ENCODE measurements around the gene NPTX1.

The NPTX1 gene

DNA sequence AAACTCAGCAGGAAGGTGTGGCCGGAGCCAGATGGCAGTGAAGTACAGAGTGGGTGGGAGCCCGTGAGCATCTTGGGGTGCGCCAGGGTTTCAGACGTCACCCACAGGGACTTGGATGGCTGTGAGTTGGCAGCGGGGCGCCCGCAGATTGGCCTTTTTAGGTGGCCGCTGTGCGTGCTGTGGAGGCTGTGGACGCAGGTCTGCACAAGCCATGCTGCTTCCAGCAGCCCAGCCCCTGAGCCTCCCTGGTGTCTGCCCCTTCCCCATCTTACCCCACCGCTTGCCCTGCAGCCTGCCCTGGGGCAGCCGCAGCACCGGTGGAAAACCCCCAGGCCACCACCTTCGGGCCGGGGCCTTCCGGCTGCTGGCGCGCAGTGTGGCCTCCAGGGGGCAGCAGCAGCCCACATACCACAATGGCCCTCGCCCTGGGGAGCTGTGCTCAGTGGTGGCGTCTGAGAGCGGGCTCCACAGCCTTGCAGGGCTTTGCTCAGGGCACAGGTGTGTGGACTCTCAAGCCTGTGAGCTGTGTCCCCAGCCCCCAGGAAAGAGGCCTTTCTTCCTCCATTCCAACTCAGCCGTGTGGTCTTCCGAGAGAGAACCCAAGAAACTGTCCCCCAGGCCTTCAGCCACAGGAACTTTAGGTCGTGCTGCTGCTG is 49.6 kb downstream of the NPTX1 start:
- TF ChIP-seq TAF1 (IDR thresholded peaks at IDR 0.05; ENCODE audit: borderline replicate concordance, low read depth, low read length), result no peak
- no peak for TF ChIP-seq POLR2AphosphoS5 (IDR thresholded peaks at IDR 0.05; ENCODE audit: low read depth, low read length)
- TF ChIP-seq POLR2A (IDR thresholded peaks at IDR 0.05; ENCODE audit: low read depth, low read length), result no peak
- DNase-seq (ENCODE audit: insufficient read length) (peak; percentile 98), FAIRE-seq (peak; percentile 98)

DNA sequence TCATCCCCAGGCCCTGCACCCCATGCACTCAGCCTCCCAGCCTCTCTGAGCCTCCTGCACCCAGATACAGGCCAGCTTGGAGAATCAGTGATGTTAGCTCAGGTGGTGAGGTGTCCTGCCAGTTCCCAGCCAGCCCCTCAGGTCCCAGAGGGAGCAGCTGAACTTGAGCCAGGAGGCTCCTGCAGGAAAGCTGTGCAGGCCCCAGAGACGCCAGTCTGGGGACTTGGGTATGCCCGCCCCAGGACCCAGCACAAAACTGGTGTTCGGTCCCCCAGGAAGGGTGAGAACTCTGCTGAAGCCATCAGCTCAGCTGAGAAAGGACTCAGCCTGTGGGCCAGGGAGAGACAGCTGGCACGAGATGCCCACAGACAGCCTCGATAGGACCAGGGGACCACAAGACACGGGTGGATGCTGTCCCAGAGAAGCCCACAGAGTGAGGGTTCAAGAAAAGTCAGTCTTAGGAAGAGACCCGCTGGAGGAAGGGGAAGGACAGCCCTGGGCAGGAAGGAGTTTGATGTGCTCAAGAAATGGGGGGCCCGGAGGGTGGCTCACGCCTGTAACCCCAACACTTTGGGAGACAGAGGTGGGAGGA is 50.5 kb downstream of the NPTX1 start:
- no peak for DNase-seq (ENCODE audit: insufficient read length)
- TF ChIP-seq POLR2A (IDR thresholded peaks at IDR 0.05; ENCODE audit: low read depth, low read length) (no peak), POLR2AphosphoS5 (IDR thresholded peaks at IDR 0.05; ENCODE audit: low read depth, low read length) (no peak), TAF1 (IDR thresholded peaks at IDR 0.05; ENCODE audit: borderline replicate concordance, low read depth, low read length) (no peak)
- no peak for FAIRE-seq

DNA sequence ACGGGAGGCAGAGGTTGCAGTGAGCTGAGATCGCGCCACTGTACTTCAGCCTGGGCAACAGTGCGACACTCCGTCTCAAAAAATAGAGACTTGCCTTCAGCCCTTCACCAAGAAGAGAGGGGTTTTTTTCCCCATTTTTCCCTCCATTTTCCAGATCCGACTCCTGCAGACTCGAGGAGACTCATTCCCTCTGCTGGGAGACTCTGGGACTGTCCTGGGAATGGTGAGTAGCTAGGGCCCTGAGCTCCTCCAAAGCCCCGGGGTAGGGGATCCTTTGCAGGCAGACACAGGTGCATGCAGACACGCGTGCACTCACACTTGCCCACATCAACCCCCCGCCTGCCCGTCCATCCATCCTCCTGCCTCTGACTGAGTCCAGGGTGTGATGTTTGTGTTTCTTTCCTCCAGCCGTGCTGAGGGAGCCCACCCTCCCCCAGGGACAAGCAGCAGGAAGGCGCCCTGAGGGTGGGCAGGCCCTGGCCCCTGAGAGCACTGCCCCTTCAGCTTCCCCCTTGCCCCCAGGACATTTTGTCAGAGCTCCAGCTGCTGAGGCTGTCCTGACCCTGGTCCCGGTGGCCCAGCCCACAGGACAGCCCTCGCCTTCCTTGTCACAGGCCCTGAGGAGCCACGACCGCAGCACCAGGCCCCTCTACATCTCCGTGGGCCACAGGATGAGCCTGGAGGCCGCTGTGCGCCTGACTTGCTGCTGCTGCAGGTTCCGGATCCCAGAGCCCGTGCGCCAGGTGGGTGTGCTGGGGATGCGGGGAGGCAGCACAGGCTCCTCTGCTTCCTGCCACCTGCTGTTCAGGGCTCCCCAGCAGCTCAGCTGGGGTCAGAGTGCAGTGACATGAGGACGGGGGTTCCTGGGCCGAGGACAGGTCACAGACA is 51.3 kb downstream of the NPTX1 start:
- DNase-seq (ENCODE audit: insufficient read length) (peak; percentile 27), FAIRE-seq (no peak)
- TF ChIP-seq TAF1 (IDR thresholded peaks at IDR 0.05; ENCODE audit: borderline replicate concordance, low read depth, low read length), result no peak
- TF ChIP-seq POLR2AphosphoS5 (IDR thresholded peaks at IDR 0.05; ENCODE audit: low read depth, low read length), result no peak
- TF ChIP-seq POLR2A (IDR thresholded peaks at IDR 0.05; ENCODE audit: low read depth, low read length), result no peak

DNA sequence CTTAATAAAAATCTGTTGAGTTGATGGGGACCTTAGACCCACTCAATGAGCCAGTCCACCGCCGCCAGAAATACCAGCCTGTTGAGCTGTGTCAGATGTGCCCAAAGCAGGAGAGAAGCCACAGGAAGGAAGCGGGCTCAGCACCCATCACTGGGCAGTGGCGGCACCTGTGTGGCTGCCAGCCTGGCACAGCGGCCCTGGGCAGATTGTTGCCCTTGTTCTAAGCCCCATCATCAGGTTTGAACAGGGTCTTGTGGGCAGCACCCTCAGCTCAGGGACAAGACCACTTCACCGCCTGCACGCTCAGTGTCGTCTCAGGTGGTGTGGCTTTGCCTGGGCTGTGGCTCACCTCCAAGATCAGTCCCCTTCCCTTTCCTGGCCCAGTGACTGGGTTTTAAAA is 52.1 kb downstream of the NPTX1 start:
- DNase-seq (ENCODE audit: insufficient read length), result peak; percentile 11
- no peak for FAIRE-seq

DNA sequence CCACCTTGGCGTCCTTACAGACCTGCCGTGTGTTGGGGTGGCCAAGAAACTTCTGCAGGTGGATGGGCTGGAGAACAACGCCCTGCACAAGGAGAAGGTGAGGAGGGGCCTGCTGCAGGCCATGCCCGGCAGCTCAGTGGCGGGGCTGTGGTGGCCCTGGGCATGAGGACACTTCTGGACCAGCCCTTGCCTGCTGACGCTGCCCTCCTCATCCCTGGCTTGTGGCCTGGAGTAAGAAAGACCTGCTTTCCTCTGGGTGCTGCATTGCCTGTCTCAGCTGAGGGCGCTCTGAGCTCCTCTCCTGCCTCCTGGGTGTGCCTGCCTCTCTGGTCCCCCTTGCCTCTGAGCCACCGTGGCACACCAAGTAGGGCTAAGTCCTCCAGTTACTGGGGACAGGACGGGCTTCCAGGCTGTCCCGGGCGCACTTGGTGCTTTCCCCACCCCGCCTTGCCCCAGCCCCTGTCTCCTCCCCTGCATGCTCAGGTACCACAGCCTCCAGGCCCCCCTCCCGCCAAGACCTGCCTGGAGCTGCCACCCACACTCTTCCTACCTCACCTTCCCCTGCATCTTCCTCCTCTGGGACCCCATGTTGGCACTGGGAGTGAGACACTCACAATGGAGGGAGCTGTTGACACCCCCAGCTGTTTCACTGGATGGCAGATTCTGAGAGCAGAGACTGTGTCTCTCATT is 52.7 kb downstream of the NPTX1 start:
- DNase-seq (ENCODE audit: insufficient read length) (peak; percentile 21), FAIRE-seq (no peak)
- TF ChIP-seq POLR2AphosphoS5 (IDR thresholded peaks at IDR 0.05; ENCODE audit: low read depth, low read length) (no peak), TAF1 (IDR thresholded peaks at IDR 0.05; ENCODE audit: borderline replicate concordance, low read depth, low read length) (no peak), POLR2A (IDR thresholded peaks at IDR 0.05; ENCODE audit: low read depth, low read length) (no peak)

More for the DNA sequence above, 52.1 kb downstream of the NPTX1 start:
- TF ChIP-seq POLR2A (IDR thresholded peaks at IDR 0.05; ENCODE audit: low read depth, low read length) (no peak), TAF1 (IDR thresholded peaks at IDR 0.05; ENCODE audit: borderline replicate concordance, low read depth, low read length) (no peak), POLR2AphosphoS5 (IDR thresholded peaks at IDR 0.05; ENCODE audit: low read depth, low read length) (no peak)

DNA sequence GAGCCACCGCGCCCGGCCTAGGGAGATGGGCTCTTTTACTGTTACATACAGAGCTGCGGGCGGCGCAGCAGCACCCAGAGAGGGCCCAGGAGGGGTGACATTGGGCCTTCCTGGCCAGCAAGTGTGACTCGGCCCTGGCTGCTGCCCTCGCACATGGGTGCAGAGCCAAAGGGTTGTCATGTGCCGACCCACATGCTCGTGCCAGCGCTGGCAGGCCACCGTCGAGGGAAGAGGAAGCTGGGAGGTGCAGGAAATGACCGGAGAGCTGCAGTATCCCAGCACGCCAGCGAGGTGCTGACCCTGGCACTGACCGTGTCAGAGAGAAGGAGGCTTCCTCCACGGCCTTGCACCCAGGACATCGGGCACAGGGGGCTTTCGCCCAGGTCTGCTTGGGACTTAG is 53.4 kb downstream of the NPTX1 start:
- DNase-seq (ENCODE audit: insufficient read length) (peak; percentile 14), FAIRE-seq (no peak)
- no peak for TF ChIP-seq POLR2AphosphoS5 (IDR thresholded peaks at IDR 0.05; ENCODE audit: low read depth, low read length)
- TF ChIP-seq POLR2A (IDR thresholded peaks at IDR 0.05; ENCODE audit: low read depth, low read length), result no peak

DNA sequence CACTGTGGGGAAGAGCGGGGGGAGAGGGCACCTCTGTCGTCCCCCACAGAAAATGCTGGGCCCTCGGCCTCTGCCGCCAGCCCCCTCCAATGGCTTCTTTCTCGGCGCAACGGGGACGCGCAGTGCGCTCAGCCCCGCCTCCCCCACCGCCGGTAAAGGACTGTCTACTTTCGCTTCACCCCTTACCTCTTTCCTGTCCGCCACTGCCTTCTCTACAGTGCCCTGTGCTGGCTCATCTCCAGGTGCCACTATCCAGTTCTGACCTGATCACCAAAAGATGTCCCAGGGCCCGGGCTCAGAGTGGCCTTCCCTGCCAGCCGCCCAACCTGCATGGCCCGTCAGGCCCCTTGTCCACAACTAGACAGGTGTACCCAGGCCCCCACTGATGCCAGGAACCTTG is 54.1 kb downstream of the NPTX1 start:
- FAIRE-seq, result no peak
- TF ChIP-seq POLR2A (IDR thresholded peaks at IDR 0.05; ENCODE audit: low read depth, low read length), result no peak
- no peak for TF ChIP-seq POLR2AphosphoS5 (IDR thresholded peaks at IDR 0.05; ENCODE audit: low read depth, low read length)
- no peak for TF ChIP-seq TAF1 (IDR thresholded peaks at IDR 0.05; ENCODE audit: borderline replicate concordance, low read depth, low read length)
- peak; percentile 15 for DNase-seq (ENCODE audit: insufficient read length)

DNA sequence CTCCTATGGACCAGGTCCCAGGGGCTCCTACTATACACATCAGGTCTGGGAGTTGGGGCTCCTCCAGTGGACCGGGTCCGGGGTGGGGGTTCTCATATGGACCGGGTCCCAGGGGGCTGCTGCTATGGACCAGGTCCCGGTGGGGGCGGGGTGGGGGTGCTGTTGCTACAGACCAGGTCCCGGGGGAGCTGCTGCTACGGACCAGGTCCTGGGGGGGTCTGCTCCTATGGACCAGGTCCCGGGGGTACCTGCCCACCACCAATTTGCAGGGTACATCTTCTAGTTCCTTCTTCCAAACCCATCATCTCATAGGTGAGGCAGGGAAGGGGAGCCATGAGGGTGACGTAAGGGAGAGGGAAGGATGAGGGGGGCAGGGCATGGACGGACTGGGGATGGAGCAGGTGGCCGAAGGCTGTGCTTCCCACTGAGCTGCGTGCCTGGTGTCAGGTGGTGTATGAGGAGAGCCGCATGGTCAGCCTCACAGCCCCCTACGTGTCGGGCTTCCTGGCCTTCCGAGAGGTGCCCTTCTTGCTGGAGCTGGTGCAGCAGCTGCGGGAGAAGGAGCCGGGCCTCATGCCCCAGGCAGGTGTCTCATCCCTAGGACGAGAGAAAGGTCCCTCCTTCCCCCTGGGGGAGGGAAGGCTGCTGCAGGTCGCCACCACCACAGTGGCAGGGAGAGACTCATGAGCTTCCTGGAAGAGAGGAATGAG is 54.9 kb downstream of the NPTX1 start:
- FAIRE-seq (no peak), DNase-seq (ENCODE audit: insufficient read length) (peak; percentile 6)
- TF ChIP-seq POLR2A (IDR thresholded peaks at IDR 0.05; ENCODE audit: low read depth, low read length), result no peak

DNA sequence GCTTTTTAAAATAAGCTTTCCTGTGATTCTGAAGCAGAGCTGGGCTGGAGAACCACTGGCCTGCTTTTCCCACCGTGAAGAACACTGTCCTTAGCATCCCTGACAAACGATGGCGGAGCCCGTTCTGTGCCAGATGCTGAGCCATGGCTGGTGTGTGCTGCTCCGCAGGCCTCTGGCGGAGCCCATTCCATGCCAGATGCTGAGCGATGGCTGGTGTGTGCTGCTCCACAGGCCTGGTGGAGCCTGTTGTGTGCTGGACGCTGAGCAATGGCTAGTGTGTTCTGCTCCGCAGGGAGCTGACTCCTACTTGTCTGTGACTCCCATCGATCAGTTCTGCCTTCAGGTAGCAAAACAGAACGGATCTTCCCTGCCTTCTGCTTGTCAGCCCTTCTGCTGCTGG is 57.2 kb downstream of the NPTX1 start:
- no peak for FAIRE-seq
- no peak for DNase-seq (ENCODE audit: insufficient read length)
- TF ChIP-seq POLR2AphosphoS5 (IDR thresholded peaks at IDR 0.05; ENCODE audit: low read depth, low read length), result no peak
- no peak for TF ChIP-seq TAF1 (IDR thresholded peaks at IDR 0.05; ENCODE audit: borderline replicate concordance, low read depth, low read length)
- TF ChIP-seq POLR2A (IDR thresholded peaks at IDR 0.05; ENCODE audit: low read depth, low read length), result no peak

DNA sequence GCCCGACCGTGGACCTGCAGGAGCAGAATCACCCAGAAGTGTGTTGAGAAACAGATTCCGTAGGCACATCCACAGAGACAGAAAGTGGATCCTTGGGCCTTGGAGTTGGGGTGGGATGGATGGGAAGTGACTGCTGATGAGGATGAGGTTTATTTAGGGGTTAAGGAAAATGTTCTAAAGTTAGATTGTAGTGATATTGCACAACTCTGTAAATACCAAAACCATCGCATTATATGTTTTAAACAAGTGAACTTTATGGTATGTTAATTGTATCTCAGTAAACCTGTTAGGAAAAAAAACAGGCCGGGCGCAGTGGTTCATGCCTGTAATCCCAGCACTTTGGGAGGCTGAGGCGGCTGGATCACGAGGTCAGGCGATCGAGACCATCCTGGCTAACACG is 57.8 kb downstream of the NPTX1 start:
- FAIRE-seq (no peak), DNase-seq (ENCODE audit: insufficient read length) (no peak)
- TF ChIP-seq POLR2AphosphoS5 (IDR thresholded peaks at IDR 0.05; ENCODE audit: low read depth, low read length) (no peak), POLR2A (IDR thresholded peaks at IDR 0.05; ENCODE audit: low read depth, low read length) (no peak), TAF1 (IDR thresholded peaks at IDR 0.05; ENCODE audit: borderline replicate concordance, low read depth, low read length) (no peak)

All from GM12892 (cell line).